KBM-7 (cell line): ENCODE data around the gene NDST1.
"Not testable (repeated sequence)": the region's sequence is repeated elsewhere in the genome, so short reads cannot be mapped to it uniquely, and the experiment has no call there.

Experiments
- DNase-seq: peaks from one replicate; pipeline ENCODE4 v3.0.0-alpha.2; 2015
- in situ Hi-C: fragments of 300-500 bp; cut with MboI; formaldehyde crosslinking; loops from 2 replicates; pipeline ENCODE4 v1.14.3; 2020; ENCODE audit warnings: low sequenced_read_pairs, low pct_unique_long_range_greater_than_20kb, mixed read lengths

Gene NDST1

GRCh38 chr5:150507474-150508276 is at the start of gene NDST1:
Gene NDST1, plus strand, starts transcription at chr5:150508131. Its CDS starts 13,124 bp downstream, at chr5:150521255.
- DNase-seq, result no peak
- in situ Hi-C loops, result no loop called here

DNA sequence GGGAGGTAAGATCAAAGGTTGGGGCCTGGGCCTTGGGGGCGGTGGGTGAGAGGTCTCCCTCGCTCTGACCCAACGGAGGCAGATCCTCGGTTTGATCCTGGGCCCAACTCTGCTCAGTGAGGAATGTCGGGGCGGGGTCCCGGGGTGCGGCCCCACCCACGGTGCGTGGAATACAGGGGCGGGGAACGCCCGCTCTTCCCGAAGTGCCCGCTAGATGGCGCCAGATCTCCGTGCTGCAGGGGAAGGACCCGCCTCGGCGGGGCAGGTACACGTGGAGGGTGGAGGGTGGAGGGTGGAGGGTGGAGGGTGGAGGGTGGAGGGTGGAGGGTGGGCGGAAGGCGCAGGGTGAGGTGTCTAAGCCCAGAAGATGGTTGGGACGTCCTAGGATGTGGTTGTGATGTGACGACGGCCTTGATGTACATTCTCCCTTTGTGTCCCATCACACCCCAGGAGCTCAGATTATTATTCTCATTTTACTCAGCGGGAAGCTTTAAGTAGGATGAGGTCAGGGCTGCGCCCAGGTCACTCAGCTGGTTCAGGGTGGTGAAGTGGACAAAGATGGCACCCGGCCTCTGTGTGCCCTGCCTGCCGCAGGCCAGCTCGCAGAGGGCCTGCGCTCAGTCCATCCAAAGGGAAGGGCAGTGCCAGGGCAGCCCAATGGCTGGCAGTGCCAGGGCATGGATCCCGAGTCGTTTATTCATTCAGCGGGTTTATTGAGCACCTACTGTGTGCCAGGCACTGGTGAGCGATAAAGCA is 49.0 kb upstream of the NDST1 start:
- in situ Hi-C loops, result no loop called here
- peak; percentile 75 for DNase-seq

- in situ Hi-C loops, result no loop called here
- no peak for DNase-seq
Observed at GRCh38 chr5:150460781-150461180, 47.1 kb upstream of the NDST1 start.

GRCh38 chr5:150461231-150461630 is 46.7 kb upstream of the NDST1 start:
- in situ Hi-C loops, result no loop called here

DNA sequence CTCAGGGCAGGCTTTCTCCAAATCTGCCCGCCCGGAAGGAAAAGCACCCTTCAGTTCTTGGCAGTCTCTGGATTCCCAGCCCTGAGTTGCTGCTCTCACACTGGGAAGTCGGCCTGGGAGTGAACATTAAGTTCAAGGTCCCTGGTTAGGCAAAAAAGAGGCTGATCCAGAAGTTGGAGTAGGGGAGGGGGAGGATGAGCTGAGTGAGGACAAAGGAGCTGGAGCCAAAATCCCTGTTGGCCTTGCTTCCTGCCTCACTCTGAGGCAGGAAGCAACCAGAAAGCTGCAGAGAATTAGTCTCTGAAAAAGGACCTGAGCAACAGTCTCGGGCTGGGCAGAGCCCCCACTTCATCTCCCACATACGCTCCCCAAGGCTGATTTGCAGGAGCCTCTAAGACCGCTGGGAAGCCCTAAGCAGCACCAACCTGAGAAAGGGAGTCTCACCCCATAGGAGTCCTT is 43.3 kb upstream of the NDST1 start:
- in situ Hi-C loops, result no loop called here
- no peak for DNase-seq

More at GRCh38 chr5:150461231-150461630, 46.7 kb upstream of the NDST1 start:
- DNase-seq, result peak; percentile 66

DNA sequence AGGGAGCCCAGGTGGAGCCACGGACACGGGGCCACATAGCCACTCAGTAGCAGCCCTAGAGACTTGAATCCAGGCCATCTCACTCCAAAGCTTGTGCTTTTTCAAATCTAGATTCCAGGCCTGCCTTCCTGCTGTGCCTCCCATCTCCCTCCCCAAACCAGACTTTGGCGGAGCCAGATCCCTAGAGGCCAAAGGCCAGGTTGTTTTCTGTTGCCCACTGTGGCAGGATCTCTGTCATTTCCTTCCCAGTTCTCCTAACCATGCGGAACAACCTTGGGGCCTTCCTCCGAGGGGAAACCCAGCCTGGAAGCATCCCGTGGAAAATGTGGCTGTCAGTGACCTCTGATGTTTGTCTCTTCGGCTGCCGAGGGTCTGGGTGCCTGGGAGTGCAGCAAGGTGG is 42.0 kb upstream of the NDST1 start:
- in situ Hi-C loops, result no loop called here
- DNase-seq, result no peak

GRCh38 chr5:150468206-150468605 is 39.7 kb upstream of the NDST1 start:
- in situ Hi-C loops, result no loop called here
- no peak for DNase-seq

- in situ Hi-C loops, result no loop called here
- DNase-seq, result no peak
Observed at GRCh38 chr5:150469718-150470469, 38.0 kb upstream of the NDST1 start.

GRCh38 chr5:150473673-150474358 is 34.1 kb upstream of the NDST1 start:
- DNase-seq, result no peak
- in situ Hi-C loops, result no loop called here

DNA sequence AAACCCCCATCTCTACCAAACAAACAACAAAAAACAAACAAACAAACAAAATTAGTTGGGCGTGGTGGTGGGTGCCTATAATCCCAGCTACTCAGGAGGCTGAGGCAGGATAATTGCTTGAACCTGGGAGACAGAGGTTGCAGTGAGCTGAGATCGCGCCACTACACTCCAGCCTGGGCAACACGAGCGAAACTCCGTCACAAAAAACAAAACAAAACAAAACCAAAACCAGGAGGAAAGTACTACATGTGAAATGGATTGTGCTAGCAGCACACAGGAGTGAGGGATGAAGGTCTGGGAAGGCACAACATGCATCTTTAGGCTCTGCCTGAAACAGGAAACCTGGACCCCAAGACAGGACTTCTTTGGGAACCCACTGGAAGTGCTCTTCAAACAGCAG is 31.4 kb upstream of the NDST1 start:
- DNase-seq, in situ Hi-C loops: not testable (repeated sequence)

DNA sequence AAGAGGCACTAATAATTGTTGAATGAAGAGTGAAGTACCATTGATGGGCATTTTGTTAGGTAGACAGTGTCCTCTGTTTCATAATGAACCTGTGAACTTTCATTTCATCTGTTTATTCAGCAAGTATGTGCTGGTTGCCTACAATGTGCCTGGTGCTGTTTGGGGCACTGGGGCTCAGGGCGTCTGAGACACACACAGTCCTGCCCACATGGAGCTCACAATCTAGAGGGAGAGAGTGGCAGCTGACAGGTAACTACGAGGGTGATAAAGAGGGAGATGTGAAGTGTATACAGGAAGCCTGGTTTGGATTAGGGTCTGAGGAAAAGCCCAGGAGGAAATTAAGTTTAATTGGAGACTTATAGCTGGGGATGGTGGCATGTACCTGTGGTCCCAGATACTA is 28.5 kb upstream of the NDST1 start:
- DNase-seq, result no peak
- in situ Hi-C loops, result no loop called here

DNA sequence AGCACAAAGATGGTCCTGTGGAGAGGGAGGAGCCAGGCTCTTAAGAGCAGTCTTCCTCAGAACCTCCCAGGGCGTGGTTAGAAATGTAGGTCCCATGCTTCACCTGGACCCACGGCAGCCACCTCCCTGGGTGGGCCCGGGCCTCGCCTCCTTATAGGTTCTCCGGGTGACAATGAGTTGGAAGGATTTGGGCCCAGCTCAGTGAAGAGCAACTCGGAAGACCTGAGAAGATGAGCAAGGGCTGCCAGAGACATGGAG is 26.3 kb upstream of the NDST1 start:
- DNase-seq, result no peak
- in situ Hi-C loops, result no loop called here

DNA sequence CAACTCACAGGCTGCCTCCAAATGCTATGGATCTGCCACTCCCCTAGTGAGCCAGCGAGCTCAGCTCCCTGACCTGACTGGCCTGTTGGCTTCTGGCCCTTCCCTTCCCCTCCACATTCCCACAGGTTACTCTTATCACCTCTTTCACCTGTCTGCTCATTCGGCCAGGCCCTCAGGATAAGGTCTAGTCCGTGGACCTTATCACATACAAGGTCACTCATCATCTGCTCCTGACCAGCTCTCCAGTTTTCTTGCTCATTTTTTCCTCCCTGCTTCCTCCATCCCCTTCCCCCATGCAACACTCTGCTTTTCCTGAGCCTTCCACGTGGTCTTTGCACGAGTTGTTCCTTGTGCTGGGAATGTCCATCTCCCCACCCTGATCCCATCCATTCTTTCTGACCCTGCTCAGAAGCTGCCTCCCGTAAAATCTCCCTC is 25.9 kb upstream of the NDST1 start:
- in situ Hi-C loops, result no loop called here
- no peak for DNase-seq

- no peak for DNase-seq
- in situ Hi-C loops, result no loop called here
Observed at GRCh38 chr5:150484964-150485692, 22.8 kb upstream of the NDST1 start.

DNA sequence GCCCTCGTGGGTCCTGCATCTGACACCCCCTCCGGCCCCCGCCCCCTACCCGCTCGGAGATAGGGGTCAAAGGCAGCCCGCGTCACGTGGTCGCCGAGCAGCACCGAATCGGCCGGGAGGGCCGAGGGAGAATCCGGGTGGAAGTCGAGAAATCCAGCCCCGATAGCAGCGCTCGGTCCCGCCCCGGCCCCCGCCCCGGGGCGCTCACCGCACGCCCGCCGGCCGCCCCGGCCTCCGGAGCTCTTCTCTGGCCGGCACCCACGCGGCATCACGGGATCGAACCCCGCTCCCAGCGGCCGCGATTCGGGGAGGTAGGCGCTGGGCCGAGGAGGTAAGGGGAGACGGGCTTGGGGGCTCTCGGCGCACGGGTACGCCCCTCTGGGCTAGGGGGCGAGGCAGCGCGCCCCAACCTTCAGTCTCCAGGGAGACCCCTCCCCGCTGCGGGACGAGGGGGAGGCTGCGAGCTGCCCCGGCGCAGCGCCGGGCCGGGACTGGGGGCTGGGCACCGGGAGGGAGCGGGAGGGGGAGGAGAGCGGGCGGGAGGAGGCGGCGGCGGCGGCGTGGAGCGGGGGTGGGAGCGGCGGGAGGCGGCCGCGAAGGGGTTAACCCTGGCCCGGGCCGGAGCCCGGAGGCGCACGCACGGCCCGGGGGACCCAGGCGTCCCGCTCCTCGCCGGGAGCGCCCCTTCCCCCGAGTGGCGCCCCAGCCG is 22.1 kb upstream of the NDST1 start:
- in situ Hi-C loops, result no loop called here
- no peak for DNase-seq

- in situ Hi-C loops, result no loop called here
- peak; percentile 60 for DNase-seq
Observed at GRCh38 chr5:150486402-150487198, 21.3 kb upstream of the NDST1 start.
